Natural killer cell (primary cell): ENCODE measurements around the gene SNX4. TPM values are rescaled to one million over a fixed set of nuclear protein-coding genes. Genes with fewer than 3 reads are reported as not detected.
"Not testable (repeated sequence)": the region's sequence is repeated elsewhere in the genome, so short reads cannot be mapped to it uniquely, and the experiment has no call there.

Experiments used
- ATAC-seq, 3 donors: fragments of 150-1000 bp in 2 of 3; fragments of 200-7000 bp in 1 of 3; cut with Tn5 transposase; 1 replicate in 1 of 3; 2 replicates in 2 of 3; pipeline ENCODE4 v1.10.0; 2021; ENCODE audit warnings: mild to moderate bottlenecking in 2 of 3, moderate library complexity in 2 of 3
- DNase-seq, 2 donors: peaks; one replicate each; pipeline versions ENCODE4 v3.0.0 to v3.0.0-alpha.2; 2013 to 2021; ENCODE audit warnings: mixed read lengths in 1 of 2
- H3K27ac ChIP-seq: one replicate; pipeline ENCODE4 v1.5.1; 2013; ENCODE audit warnings: mild to moderate bottlenecking, low read length
- H3K27me3 ChIP-seq: one replicate; pipeline ENCODE4 v1.6.1; 2013; ENCODE audit warnings: low read length; ENCODE audit not compliant: control insufficient read depth, insufficient read depth
- H3K36me3 ChIP-seq: one replicate; pipeline ENCODE4 v1.6.1; 2013; ENCODE audit warnings: low read length; ENCODE audit not compliant: control insufficient read depth, insufficient read depth
- H3K4me1 ChIP-seq: one replicate; pipeline ENCODE4 v1.6.1; 2013; ENCODE audit warnings: low read length; ENCODE audit not compliant: control insufficient read depth, insufficient read depth
- H3K4me3 ChIP-seq: one replicate; pipeline ENCODE4 v1.5.1; 2013; ENCODE audit warnings: low read length
- H3K9me3 ChIP-seq: one replicate; pipeline ENCODE4 v1.6.1; 2013; ENCODE audit warnings: low read length; ENCODE audit not compliant: control insufficient read depth, insufficient read depth
- H3K27ac Mint-ChIP-seq, 2 donors: one replicate each; pipeline ENCODE4 v1.8.0; 2022; ENCODE audit warnings: mild to moderate bottlenecking in 2 of 2, mixed read lengths in 2 of 2, moderate library complexity in 1 of 2
- H3K27me3 Mint-ChIP-seq, 2 donors: one replicate each; pipeline ENCODE4 v1.8.0; 2022; ENCODE audit warnings: low read depth in 2 of 2, mixed read lengths in 2 of 2
- H3K36me3 Mint-ChIP-seq: one replicate; pipeline ENCODE4 v1.8.0; 2022; ENCODE audit warnings: mixed read lengths
- H3K4me1 Mint-ChIP-seq, 2 donors: one replicate each; pipeline ENCODE4 v1.8.0; 2022; ENCODE audit warnings: mixed read lengths in 2 of 2
- H3K4me3 Mint-ChIP-seq: one replicate; pipeline ENCODE4 v1.8.0; 2022; ENCODE audit warnings: mild to moderate bottlenecking, moderate library complexity, mixed read lengths
- H3K9me3 Mint-ChIP-seq, 2 donors: one replicate each; pipeline ENCODE4 v1.8.0; 2022; ENCODE audit warnings: mixed read lengths in 2 of 2
- WGBS: methylation state at CpG from one replicate; pipeline ENCODE4 v1.1.7; 2013; ENCODE audit warnings: missing lambda C conversion rate; ENCODE audit not compliant: insufficient coverage; 5-methylcytosine and 5-hydroxymethylcytosine counted together
- intact Hi-C: fragments of 100-400 bp; cut with micrococcal nuclease; formaldehyde crosslinking; loops from one replicate; pipeline ENCODE4 v1.14.2; 2022
- total RNA-seq, 4 donors: library from RNA; stranded (reverse); fragments of 120-200 nt in 1 of 4; gene quantifications; one replicate each; pipeline versions ENCODE4 v1.2.3 to v1.2.4, GENCODE V29; 2013 to 2022
- TF ChIP-seq, protein P1 (sequence below): fragments of 200-600 bp; IDR thresholded peaks from one replicate; pipeline ENCODE4 v1.8.0; 2022; ENCODE audit warnings: antibody characterized with exemption

SNX4 gene
- total RNA-seq, 3 donors from 2014 or later (not counting 1 experiment from before 2014, with no cell fraction given), result 24.4 to 30.1 (median 29.5) TPM

GRCh38 chr3:125410922-125411321, 109.1 kb downstream of the SNX4 start:
- H3K27me3 ChIP-seq, result no peaks in the 10 kb centered on the region
- Mint-ChIP-seq H3K27me3 (peaks cover 24 to 41% of the 10 kb centered on the region in 2 donors), H3K4me1 (peaks cover 0 to 4% of the 10 kb centered on the region in 2 donors), H3K4me3 (no peak overlapping the region), H3K9me3 (no peaks in the 10 kb centered on the region), H3K27ac (no peak overlapping the region), H3K36me3 (no peaks in the 10 kb centered on the region)
- no peak for DNase-seq
- no peaks in the 10 kb centered on the region for H3K9me3 ChIP-seq
- H3K4me3 ChIP-seq, result no peak overlapping the region
- WGBS, result 96% methylated on average over 5 of the region's 6 CpGs
- intact Hi-C loops, result no loop called here
- no peaks in the 10 kb centered on the region for H3K4me1 ChIP-seq
- TF ChIP-seq, protein P1, sequence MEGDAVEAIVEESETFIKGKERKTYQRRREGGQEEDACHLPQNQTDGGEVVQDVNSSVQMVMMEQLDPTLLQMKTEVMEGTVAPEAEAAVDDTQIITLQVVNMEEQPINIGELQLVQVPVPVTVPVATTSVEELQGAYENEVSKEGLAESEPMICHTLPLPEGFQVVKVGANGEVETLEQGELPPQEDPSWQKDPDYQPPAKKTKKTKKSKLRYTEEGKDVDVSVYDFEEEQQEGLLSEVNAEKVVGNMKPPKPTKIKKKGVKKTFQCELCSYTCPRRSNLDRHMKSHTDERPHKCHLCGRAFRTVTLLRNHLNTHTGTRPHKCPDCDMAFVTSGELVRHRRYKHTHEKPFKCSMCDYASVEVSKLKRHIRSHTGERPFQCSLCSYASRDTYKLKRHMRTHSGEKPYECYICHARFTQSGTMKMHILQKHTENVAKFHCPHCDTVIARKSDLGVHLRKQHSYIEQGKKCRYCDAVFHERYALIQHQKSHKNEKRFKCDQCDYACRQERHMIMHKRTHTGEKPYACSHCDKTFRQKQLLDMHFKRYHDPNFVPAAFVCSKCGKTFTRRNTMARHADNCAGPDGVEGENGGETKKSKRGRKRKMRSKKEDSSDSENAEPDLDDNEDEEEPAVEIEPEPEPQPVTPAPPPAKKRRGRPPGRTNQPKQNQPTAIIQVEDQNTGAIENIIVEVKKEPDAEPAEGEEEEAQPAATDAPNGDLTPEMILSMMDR, result no peak
- H3K27ac ChIP-seq, result no peak overlapping the region
- no peak for ATAC-seq
- no peaks in the 10 kb centered on the region for H3K36me3 ChIP-seq

GRCh38 chr3:125406070-125406469, 113.9 kb downstream of the SNX4 start:
- 63% methylated on average over 2 of the region's 2 CpGs for WGBS

DNA sequence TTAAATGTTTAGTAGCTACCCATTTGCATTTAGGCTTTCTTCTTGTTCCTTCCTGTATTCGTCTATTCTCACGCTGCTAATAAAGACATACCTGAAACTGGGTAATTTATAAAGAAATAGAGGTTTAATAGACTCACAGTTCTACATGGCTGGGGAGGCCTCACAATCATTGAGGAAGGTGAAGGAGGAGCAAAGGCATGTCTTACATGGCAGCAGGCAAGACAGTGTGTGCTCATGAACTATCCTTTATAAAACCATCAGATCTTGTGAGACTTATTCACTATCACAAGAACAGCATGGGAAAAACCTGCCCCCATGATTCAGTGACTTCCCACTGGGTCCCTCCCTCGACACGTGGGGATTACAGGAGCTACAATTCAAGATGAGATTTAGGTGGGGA, 114.5 kb downstream of the SNX4 start:
- H3K4me3 ChIP-seq, H3K36me3 Mint-ChIP-seq, H3K9me3 ChIP-seq, H3K36me3 ChIP-seq, H3K27ac ChIP-seq, H3K4me1 ChIP-seq, DNase-seq, ATAC-seq, H3K9me3 Mint-ChIP-seq, H3K27me3 ChIP-seq, H3K4me3 Mint-ChIP-seq, intact Hi-C loops, H3K4me1 Mint-ChIP-seq, H3K27ac Mint-ChIP-seq: not testable (repeated sequence)
- peaks cover 16 to 17% of the 10 kb centered on the region in 2 donors for H3K27me3 Mint-ChIP-seq
- 96% methylated on average over 4 of the region's 4 CpGs for WGBS

More at GRCh38 chr3:125406070-125406469, 113.9 kb downstream of the SNX4 start:
- Histone ChIP-seq H3K27me3 (no peaks in the 10 kb centered on the region), H3K27ac (no peak overlapping the region), H3K36me3 (no peaks in the 10 kb centered on the region), H3K4me1 (no peaks in the 10 kb centered on the region), H3K4me3 (no peak overlapping the region), H3K9me3 (no peaks in the 10 kb centered on the region)
- TF ChIP-seq, protein P1, result no peak
- Mint-ChIP-seq H3K27ac (no peak overlapping the region), H3K4me1 (peaks cover 0 to 6% of the 10 kb centered on the region in 2 donors), H3K36me3 (no peaks in the 10 kb centered on the region), H3K4me3 (no peak overlapping the region), H3K27me3 (peaks cover 18 to 20% of the 10 kb centered on the region in 2 donors), H3K9me3 (no peaks in the 10 kb centered on the region)
- intact Hi-C loops, result no loop called here
- ATAC-seq (no peak), DNase-seq (no peak)

- TF ChIP-seq, protein P1, result no peak
- Mint-ChIP-seq H3K4me3 (no peak overlapping the region), H3K4me1 (peaks cover 0 to 6% of the 10 kb centered on the region in 2 donors), H3K9me3 (no peaks in the 10 kb centered on the region), H3K27me3 (peaks cover 1 to 10% of the 10 kb centered on the region in 2 donors), H3K36me3 (no peaks in the 10 kb centered on the region), H3K27ac (no peak overlapping the region)
- Histone ChIP-seq H3K4me3 (no peak overlapping the region), H3K36me3 (no peaks in the 10 kb centered on the region), H3K4me1 (no peaks in the 10 kb centered on the region), H3K27ac (no peak overlapping the region), H3K27me3 (no peaks in the 10 kb centered on the region), H3K9me3 (no peaks in the 10 kb centered on the region)
- ATAC-seq (no peak), DNase-seq (no peak)
- WGBS, result 73% methylated on average over 2 of the region's 2 CpGs
- intact Hi-C loops, result no loop called here
Measured at GRCh38 chr3:125403789-125404188, 116.2 kb downstream of the SNX4 start.
